HG03064 (cell line): ENCODE data around the gene C9orf50.

Experiments
- ATAC-seq: cut with Tn5 transposase; IDR thresholded peaks from one replicate; pipeline ENCODE4 v1.9.1; 2021; ENCODE audit warnings: low read depth; ENCODE audit not compliant: unreplicated experiment

The C9orf50 gene

DNA sequence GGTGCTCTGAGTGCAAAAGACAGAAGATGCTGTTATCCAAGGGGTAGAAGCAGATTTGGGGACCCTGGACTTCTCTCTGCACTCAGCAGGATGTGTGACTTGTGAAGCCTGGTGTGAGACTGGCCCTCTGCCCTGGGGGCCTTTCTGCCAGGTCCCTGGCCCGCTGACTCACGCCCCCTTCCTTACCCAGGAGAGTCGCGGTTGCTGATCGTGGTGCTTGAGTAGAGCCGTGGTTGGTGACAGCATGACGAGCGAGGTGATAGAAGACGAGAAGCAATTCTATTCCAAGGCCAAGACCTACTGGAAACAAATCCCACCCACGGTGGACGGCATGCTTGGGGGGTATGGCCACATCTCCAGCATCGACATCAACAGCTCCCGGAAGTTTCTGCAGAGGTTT is 11.6 kb upstream of the C9orf50 start:
- no peak for ATAC-seq

DNA sequence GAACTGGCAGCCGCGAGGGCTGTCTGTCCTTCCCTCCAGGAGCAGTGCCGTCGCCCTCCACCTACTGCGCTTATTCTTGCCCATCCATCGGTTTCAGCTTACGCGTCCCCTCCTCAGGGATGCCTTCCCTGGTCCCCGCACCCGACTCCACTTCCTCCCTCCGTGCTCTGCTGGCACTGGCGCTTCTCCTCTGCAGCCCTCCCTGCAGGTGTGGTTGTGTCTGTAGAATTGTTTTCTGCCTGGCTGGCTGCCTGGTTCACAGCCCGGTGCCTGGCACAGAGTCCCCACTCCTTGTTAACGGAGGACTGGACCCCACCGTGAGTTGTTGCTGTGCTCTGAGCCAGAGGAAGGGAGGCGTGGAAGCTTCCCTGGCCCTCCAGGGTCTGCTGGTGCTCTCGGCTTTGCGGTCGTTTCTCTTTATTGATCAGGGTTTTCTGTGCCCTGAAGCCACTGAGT is 10.8 kb upstream of the C9orf50 start:
- ATAC-seq = no peak

DNA sequence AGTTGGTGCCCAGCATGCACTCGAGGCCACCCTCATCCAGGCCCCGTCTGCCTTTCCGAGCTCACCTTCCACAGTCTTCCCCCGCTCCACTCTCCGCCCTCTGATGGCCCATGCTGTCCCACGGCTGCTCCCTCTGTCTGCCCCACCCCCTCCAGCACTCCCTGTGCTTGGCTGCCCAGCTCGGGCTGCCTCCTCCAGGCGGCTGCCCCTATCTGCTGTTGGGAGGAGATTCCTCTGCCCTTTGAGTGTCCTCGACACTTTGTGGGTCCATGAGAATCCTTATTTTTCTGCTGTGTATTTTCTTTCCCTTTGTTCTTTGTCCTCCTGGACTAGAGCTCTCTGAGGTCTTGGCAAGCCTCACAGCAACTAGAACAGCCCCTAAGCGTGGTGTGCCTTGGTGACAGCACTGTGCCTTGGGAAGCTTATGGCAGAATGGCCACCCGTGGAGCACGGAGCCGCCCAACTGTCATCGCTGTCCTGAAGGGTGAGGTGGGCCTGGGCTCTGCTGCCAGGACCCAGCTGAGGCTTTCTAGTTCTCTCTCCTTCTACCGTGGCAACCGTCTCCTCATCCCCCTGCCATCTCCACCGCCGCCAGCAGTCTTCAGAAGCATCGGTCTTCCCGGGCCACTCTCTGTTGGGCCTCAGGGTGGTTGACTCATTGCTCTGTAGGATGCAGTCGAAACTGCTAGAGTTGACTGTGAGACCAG is 10.2 kb upstream of the C9orf50 start:
- ATAC-seq = no peak

DNA sequence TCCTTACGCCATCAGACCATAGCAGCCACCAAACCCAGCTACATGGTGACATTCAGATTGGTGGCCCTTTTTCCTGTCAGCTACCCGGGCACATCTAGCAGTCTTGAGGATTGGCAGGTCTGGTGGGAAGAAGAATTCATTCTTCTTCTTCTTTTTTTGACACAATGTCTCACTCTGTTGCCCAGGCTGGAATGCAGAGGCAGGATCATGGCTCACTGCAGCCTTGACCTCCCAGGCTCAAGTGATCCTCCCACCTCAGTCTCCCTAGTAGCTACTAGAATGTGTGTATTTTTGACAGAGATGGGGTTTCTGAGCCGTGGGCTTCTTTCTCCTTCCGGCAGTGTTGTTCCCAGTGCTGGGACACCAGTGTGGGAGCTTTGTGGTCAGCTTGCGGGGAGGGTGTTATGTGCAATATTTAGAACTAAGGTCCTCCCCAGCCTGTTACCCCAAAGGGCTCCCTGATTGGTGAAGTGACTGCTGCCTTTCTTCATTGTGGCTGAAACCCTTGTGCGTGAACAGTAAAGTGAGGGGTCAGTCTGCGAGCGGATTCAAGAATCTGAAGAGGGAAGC is 8.4 kb upstream of the C9orf50 start:
- ATAC-seq = no peak

DNA sequence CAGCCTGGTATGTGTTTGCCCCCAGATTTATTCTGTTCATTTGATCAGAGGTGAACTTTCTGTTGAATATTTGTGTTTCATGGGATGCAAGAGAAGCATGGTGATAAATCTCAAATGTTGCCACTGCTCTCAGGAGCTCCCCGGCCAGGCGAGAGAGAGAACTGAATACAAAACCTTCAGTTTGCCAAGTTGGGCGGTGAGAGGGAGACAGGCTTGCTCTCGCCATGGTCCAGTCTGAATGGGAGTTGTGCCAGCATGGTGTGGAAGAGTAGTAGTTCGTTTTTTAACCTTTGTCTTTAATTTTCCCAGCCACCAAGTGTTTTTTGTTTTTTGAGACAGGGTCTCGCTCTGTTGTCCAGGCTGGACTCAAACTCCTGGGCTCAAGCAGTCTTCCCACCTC is 7.8 kb upstream of the C9orf50 start:
- no peak for ATAC-seq

DNA sequence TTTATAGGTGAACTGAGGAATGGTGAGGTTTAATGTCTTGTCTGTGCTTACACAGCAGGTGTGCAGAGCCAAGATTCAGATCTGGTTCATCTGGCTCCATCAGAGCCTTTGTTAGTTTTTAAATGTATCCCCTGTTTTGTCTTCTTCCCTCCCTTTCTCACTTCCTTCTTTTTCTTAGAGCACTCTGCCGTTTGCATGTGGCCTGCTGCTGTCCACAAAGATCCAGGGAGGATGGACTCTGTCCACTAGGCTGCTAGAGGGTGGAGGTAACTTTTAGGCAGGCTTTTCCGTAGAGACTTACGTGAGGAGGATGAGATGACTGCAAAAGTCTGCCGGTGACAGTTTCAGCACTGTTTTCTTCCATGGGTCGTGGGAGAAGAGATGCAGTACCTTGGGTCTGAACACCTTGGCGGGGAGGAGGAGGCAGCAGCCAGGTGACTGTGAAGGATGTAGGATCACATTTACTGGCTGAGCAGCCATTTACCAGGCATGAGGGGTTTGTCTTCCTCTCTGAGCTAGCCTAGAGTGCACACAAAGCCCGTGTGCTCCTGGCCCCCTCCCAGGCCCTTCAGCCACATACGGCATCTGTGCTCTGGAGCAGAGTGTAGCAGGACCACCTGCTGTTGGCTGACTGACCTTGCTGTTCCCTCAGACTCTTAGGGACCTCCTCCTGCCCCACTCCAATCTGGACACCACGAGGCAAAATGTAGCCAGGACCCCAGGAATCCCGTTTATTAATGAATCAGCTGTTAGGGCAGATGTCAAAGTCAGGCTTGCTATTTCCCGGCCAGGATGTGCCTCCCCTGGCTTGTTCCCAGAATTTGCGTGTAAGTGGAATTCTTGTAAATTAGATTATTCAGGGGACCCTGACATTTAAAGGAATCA is 6.9 kb upstream of the C9orf50 start:
- ATAC-seq = no peak

DNA sequence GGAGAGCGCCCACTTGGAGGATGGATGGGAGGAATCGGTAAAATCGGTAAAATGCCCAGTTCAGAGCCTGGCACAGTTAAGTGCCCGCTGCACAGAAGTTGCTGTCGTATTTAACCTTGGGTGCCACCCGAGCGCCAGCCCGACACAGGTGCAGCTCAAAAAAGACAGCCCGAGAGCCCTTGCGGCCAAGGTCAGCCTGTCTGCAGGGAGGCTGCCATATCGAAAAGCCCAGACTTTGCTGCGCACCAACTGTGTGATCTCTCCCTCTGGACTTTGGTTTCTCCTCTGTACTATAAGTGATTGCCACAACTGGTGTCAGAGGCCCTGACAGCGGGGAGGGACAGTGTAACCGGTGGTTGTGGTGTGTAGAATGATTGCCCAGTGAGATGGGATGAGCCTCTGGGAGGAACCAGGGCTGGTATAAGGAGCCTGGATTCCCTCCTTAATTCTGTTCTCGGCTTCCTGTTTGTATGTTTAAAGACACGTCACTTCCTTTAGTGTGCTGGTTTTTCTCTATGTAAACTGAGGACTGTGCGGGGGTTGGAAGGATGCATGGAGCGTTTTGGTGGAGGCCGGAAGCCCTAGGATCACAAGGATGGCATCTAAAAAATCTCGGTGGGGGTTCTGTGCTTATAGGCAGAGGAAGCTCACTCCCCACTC is 5.9 kb upstream of the C9orf50 start:
- ATAC-seq = no peak

DNA sequence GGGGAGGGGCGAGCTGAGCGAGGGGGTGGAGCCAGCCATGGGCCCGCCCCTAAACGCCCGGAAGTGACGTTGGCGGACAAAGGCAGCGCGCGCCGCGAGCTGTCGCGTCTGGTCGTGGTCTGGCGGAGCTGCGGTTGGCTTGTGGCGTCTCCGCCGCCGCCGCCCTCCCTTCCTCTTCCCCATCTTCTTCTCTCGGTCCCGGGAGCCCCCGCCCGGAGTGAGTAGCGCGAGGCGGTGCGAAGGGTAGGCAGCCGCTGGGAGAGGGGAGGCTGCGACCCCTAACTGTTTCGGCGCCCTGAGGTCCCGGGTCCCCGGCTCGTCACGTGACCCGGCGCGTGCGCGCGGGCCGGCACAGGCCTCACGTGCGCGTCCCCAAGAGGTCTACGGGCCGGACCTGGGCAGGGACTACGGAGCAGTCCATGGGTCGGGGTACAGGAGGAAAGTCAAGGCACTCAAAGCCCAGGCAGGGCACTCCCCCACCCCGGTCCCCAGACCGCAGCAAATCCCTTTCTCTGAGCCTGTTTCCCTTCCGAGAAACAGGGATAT is 5.3 kb upstream of the C9orf50 start, which contains the start of gene NTMT1:
Gene NTMT1 (plus strand): TSS at position 85 of the 546 bp plus-strand sequence. CDS start 6,541 bp downstream, outside the sequence.
- ATAC-seq = peak; percentile 64

DNA sequence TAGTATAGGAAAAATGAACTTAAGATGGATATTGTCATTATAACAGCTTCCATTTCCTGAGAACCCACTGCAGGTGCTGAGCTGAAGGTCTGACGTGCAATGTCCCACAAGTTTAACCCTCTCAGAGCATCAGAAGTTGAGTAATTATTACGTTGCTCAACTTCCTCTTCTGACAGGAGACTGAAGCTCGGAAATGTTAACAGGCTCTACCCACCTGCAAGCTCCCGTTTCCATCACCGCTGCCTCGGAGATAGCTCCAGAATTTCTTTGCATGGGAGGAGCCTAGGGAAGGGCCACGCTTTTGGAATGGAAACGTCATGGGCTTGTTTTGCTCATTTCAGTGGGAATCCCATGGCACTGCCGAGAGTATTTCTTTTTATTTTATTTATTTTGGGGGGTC is 4.0 kb upstream of the C9orf50 start:
- ATAC-seq = no peak

DNA sequence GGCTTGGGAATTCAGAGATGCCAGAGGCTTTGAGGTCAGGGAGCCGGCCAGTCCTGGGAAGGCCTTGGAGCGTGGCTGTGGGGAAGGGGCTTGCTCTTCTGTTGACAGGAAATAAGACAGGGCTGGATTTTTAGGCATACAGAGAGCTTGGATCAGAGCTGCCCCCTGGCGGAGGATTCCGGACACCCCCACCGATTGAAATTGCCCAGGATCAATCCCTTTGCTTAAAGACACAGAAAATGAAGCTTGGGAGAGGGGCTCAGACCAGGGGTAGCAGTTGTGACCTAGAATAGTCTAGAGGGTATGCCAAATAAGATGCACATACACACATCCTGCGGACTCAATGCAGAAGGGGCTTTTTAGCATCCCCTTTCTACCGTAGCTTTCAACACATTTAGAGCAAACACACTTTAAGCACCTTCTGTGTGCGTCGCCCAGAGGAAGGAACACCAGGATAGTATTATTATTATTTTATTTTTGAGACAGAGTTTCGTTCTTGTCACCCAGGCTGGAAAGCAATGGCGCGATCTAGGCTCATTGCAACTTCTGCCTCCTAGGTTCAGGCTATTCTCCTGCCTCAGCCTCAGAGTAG is 3.4 kb upstream of the C9orf50 start:
- no peak for ATAC-seq

DNA sequence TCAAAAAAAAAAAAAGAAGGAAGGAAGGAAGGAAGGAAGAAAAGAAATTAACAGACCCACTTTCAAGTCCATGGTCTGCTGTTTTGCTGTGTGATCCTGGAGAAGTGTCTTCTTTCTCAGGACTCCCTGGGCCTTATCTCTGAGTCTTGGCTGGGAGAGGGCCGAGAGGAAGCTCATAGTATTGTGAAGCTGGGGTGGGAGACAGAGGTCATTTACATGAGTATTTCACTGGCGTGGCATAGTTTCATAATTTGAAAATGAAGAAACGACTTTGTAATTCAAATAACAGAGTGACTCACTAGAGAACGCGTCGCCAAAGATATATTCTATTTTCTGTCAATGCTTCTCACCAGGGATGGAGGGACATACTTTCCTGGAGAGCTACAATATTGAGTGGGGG is 2.4 kb upstream of the C9orf50 start:
- no peak for ATAC-seq

DNA sequence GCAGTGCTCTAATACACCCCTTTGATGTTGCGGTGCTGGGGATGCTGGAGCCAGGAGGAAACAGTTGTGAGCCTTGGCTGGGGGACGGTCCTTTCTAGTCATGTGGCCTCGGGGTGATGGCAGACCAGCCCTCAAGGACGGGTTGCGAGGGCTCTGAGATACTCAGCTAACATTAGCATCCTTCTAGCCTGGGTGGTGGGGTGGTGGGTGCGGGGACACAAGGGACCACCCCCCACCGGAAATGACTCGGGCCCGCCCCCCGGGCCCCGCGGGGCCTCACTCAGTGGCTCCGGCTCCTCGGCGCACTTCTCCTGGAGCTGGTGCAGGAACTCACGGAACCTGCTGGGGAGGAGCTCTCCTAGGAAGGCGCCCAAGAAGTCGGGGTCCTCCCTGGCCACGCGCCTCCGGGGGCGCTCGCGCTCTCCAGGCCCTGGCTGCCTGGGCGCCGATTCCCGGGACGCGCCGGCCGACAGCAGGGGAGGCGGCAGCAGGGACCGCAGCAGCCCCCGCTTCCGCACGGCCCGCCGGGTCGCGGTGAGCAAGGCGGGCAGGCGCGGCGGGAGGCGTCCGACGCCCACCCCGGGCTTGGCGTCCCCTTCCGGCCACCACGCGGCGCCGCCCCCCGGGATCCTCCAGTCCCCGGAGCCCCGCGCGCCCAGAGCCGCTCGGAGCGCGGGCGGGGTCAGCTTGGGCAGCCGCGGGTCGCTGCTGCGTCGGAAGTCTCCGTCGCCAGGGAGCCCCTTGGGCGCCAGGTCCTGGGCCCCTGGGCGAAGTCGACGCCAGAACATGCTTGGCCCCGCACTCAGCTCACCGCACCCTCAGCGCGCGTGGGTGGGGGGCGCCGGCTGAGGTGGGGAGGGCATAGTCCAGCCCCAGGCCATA is 873 bp downstream of the C9orf50 start:
- ATAC-seq = no peak

DNA sequence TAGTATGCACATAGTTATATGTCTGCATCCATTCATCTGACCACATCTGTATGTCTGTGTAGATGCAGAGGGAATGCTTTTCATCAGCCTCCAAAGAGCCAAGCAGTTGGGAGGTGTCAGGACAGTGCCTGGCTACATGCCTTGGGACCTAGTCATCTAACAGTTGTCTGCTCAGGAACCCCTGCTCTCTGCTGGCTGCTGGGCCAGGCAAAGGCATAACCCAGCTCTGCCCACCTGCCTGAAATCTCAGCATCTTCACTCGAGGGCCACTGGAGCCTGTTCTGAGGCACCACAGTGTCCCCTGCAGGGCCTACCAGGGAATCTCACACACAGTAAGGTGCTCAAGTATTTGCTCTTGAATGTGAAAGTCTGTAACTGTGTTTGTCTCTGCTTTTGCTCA is 3.7 kb downstream of the C9orf50 start:
- no peak for ATAC-seq

DNA sequence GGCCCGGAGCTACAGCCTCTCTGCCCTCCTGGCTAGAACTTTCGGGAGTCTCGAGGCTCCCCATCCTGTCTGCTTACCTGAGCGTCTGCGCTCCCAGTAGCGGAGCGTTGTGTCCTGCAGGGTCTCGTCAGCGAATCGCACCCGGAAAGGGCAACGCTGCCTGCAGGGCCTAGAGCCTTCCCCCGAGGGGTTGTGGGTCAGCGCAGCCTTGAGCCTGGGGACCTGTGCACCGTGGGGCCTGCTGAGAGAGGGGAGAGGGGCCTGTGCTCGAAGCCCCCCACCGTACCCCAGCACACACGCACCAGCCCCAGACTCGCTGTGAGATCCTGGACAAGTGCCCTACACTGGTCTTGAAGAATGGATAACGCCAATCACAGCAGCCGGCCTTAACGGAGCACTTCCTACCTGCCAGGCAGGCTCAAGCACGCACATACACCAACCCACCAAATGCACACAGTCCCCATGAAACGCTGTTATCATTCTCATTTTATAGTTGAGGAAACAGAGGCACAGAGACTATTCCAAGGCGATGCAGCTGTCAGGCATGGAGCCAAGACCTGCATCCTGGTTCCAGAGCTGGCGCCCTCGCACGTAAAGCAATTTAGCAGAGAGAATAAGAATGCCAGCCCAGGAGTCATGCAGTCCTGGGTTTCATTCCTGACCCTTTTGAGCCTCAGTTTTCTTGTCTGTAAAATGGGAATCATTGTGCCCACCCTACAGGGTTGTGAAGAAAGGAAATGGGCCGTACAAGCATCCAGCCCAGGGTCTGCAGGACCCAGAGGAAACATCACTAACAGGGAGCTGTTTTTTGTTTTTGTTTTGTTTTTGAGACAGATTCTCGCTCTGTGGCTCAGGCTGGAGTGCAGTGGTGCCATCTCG is 5.3 kb downstream of the C9orf50 start:
- no peak for ATAC-seq

DNA sequence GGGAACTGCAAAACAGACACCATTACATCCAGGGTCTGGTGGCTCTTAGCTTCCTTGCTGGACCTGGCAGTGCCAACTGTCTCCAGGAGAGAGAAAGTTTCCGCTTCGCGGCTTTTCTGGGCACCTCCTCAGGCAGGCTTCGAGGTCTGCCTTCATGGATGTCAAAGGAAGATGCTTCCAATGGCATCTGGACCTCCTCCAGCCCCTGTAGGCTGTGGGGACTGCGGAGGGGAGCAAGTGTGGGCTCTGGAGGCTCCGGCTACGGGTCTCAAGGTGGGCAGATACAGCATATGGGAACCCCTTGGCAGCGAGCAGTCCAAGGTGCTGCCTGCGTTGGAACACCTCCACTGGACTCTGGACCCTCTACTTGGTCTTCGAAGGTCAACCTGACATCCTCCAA is 6.0 kb downstream of the C9orf50 start:
- no peak for ATAC-seq

DNA sequence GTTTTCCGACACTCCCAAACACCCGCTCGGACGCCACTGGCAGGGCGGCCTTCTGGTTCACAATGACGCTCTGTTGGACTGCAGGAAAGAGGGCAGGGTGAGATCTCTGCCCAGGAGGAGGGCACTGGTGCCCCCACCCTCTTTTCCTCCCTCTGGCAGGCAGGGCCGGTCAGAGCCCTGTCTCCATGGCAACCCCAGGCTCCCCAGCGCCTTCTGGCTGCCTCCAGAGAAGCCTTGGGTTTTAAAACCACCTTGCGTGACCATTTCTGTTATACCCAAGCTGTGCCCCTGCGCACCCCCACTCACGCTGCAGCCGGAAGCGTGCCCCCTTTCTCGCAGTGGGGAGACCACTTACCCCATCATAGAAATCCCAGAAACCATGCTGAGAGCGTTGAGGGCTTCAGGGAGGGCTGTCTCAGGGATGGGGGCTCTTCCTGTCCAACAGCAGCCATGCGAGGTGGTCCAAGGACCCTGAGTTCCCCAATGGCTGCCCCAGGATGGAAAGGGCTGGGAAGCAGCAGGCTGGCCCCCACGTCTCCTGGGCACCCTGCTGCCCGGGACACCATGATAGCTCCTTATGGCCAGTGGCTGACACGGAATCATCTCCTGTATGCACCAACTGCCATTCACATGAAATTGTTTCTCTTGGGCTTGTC is 7.3 kb downstream of the C9orf50 start:
- ATAC-seq = no peak

DNA sequence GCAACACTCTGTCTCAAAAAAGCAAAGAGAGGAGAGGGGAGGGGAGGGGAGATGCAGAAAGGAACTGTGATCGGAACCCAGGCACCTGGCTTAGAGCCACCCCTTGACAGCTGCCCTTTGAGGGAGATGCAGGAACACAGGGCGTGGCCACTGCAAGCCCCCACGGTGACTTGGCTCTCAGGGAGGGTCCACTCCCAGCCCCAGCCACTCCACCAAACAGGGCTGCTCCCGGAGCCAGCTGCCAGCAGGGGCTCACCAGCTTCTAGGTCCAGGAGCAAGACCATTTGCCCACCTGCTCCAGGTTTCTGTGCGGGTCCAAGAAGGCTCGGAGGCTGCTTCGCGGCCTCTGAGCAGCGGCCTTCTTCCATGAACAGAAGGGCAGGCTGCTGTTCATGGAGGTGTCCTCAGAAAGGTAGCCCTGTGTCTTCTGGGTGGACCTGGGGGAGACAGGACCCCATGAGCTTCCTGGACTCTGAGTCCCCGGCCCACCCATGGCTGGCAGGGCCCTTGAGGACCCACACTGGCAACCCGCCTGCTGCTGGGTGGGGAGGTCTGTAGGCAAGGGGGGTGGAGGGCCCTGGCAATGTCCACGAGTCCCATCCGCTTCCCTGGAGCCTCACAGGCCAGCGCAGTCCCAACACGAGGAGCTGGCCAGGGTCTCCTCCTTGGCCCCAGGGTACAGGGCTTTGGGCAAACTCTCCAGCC is 7.9 kb downstream of the C9orf50 start:
- no peak for ATAC-seq
